Activated T-helper 17 cell treated with anti-CD3 and anti-CD28 coated beads, Interleukin-2, amount 50 U/mL, for 72 hours (primary cell): Measurements from ENCODE around the gene CRTC1. TPM values are rescaled to one million over a fixed set of nuclear protein-coding genes. Genes with fewer than 3 reads are reported as not detected.
"Not testable (repeated sequence)": the region's sequence is repeated elsewhere in the genome, so short reads cannot be mapped to it uniquely, and the experiment has no call there.

Experiments
- ATAC-seq: fragments of 150-1000 bp; cut with Tn5 transposase; replicated peaks from 2 replicates; pipeline ENCODE4 v1.10.0; 2021; ENCODE audit warnings: mild to moderate bottlenecking, moderate library complexity
- H3K27ac Mint-ChIP-seq: one replicate; pipeline ENCODE4 v1.8.0; 2022; ENCODE audit warnings: mixed read lengths
- H3K27me3 Mint-ChIP-seq: one replicate; pipeline ENCODE4 v1.8.0; 2022; ENCODE audit warnings: mixed read lengths
- H3K36me3 Mint-ChIP-seq: one replicate; pipeline ENCODE4 v1.8.0; 2022; ENCODE audit warnings: low read depth, mild to moderate bottlenecking, mixed read lengths
- H3K4me1 Mint-ChIP-seq: one replicate; pipeline ENCODE4 v1.8.0; 2022; ENCODE audit warnings: mixed read lengths
- H3K4me3 Mint-ChIP-seq: one replicate; pipeline ENCODE4 v1.8.0; 2022; ENCODE audit warnings: mild to moderate bottlenecking, mixed read lengths
- H3K9me3 Mint-ChIP-seq: one replicate; pipeline ENCODE4 v1.8.0; 2022; ENCODE audit warnings: mixed read lengths
- total RNA-seq, 2 donors: library from RNA; stranded (reverse); gene quantifications; one replicate each; pipeline ENCODE4 v1.2.3, GENCODE V29; 2022

Gene CRTC1
- total RNA-seq, 2 donors from 2014 or later: 7.8 to 13.6 TPM

DNA sequence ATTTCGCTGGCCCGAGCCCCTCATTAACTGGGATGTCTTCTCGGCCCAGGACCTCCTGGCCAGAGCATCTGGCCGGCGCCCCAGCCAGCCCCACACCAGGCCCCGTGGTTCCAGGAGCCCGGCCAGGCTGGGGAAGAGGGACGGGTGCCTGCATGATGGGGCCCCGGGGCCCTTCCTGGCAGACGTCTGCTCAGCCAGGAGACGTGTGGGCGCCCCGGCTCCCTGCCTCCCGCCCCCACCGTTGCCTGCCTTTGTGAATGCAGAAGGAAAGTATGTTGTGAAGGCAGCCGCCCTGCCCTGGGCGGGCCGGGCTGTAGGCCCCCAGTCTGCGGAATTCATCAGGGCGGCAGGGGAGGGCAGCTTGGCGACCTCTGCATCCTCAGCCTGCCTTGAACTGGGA is 112.1 kb downstream of the CRTC1 start:
- Mint-ChIP-seq H3K4me3 (no peak overlapping the region), H3K27me3 (peaks cover 18% of the 10 kb centered on the region)
- ATAC-seq: no peak

DNA sequence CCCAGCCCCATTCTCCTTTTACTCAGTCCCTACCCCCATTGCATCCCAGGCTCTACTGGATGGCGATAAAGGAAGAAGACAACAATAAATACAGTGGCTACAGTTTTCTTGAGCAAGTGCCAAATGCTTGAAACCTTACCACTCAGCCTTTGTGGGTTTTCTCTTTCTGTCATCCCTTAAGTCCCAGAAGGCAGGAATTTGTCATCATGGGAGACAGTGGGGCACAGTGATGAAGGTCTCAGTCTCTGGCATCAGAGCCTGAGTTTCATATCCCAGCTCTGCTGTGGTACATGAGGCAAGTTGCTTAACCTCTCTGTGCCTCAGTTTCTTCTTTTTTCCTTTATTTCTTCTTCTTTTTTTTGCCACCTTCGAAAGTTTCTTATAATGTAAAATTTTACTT is 112.8 kb downstream of the CRTC1 start:
- Mint-ChIP-seq H3K4me1 (no peaks in the 10 kb centered on the region), H3K9me3 (no peaks in the 10 kb centered on the region), H3K36me3 (no peaks in the 10 kb centered on the region), H3K27me3 (peaks cover 18% of the 10 kb centered on the region), H3K27ac (no peak overlapping the region), H3K4me3 (no peak overlapping the region)
- peak; percentile 50 for ATAC-seq

More for the DNA sequence above, 112.1 kb downstream of the CRTC1 start:
- Mint-ChIP-seq H3K4me1 (peaks cover under 1% of the 10 kb centered on the region), H3K27ac (no peak overlapping the region), H3K36me3 (peaks cover under 1% of the 10 kb centered on the region), H3K9me3 (no peaks in the 10 kb centered on the region)

GRCh38 chr19:18798384-18799352 is 115.2 kb downstream of the CRTC1 start:
- Mint-ChIP-seq H3K36me3 (no peaks in the 10 kb centered on the region), H3K4me3 (no peak overlapping the region), H3K4me1 (no peaks in the 10 kb centered on the region), H3K27me3 (peaks cover 13% of the 10 kb centered on the region), H3K9me3 (no peaks in the 10 kb centered on the region), H3K27ac (no peak overlapping the region)
- no peak for ATAC-seq

GRCh38 chr19:18799389-18799970 is 116.0 kb downstream of the CRTC1 start:
- H3K4me1 Mint-ChIP-seq: no peaks in the 10 kb centered on the region
- H3K36me3 Mint-ChIP-seq: no peaks in the 10 kb centered on the region
- H3K4me3 Mint-ChIP-seq: no peak overlapping the region
- no peak overlapping the region for H3K27ac Mint-ChIP-seq
- H3K27me3 Mint-ChIP-seq: peaks cover 15% of the 10 kb centered on the region
- ATAC-seq: no peak
- H3K9me3 Mint-ChIP-seq: no peaks in the 10 kb centered on the region

DNA sequence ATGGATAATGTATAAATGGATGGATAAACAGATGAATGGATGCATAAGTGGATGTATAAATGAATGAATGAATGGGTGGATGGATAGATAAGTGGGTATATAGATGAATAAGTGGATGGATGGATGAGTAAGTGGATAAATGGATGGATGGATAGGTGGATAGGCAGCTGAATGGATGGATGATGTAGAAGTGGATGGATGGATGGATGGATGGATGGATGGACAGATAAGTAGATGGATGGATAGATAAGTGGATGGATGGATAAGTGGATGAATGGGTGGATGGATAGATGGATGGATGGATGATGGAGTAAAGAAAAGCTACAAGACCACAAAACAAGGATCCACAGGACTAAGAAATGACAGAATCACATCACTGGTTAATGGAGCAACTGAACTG is 116.6 kb downstream of the CRTC1 start:
- H3K9me3 Mint-ChIP-seq: no peaks in the 10 kb centered on the region
- no peaks in the 10 kb centered on the region for H3K36me3 Mint-ChIP-seq
- no peak overlapping the region for H3K4me3 Mint-ChIP-seq
- ATAC-seq: no peak
- no peaks in the 10 kb centered on the region for H3K4me1 Mint-ChIP-seq
- peaks cover 15% of the 10 kb centered on the region for H3K27me3 Mint-ChIP-seq
- H3K27ac Mint-ChIP-seq: no peak overlapping the region

DNA sequence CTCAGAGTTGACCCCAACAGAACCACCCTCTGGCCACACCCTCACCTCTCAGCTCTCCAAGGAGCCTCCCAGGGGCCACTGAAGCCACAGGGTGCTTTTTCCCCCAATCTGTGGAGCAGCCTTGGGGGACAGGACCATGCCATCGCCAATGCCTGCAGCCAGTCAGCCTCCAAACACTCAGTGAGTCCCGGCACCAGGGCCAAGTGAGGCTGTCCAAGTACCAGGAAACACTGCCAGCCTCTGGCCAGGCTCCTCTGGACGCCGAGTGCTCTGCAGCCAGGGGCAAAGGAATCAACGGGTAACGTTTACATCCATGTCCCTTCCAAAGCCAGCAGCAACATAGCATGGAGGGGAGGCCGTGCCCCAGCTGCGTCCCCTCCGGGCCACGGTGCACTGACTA is 117.2 kb downstream of the CRTC1 start:
- no peaks in the 10 kb centered on the region for H3K4me1 Mint-ChIP-seq
- no peaks in the 10 kb centered on the region for H3K36me3 Mint-ChIP-seq
- H3K27ac Mint-ChIP-seq: no peak overlapping the region
- ATAC-seq: no peak
- peaks cover 15% of the 10 kb centered on the region for H3K27me3 Mint-ChIP-seq
- H3K4me3 Mint-ChIP-seq: no peak overlapping the region
- no peaks in the 10 kb centered on the region for H3K9me3 Mint-ChIP-seq

GRCh38 chr19:18802354-18802753 is 118.9 kb downstream of the CRTC1 start:
- H3K4me1 Mint-ChIP-seq: no peaks in the 10 kb centered on the region
- ATAC-seq: no peak
- no peak overlapping the region for H3K4me3 Mint-ChIP-seq
- H3K27me3 Mint-ChIP-seq: peaks cover 7% of the 10 kb centered on the region
- no peaks in the 10 kb centered on the region for H3K9me3 Mint-ChIP-seq
- H3K36me3 Mint-ChIP-seq: no peaks in the 10 kb centered on the region
- H3K27ac Mint-ChIP-seq: no peak overlapping the region

DNA sequence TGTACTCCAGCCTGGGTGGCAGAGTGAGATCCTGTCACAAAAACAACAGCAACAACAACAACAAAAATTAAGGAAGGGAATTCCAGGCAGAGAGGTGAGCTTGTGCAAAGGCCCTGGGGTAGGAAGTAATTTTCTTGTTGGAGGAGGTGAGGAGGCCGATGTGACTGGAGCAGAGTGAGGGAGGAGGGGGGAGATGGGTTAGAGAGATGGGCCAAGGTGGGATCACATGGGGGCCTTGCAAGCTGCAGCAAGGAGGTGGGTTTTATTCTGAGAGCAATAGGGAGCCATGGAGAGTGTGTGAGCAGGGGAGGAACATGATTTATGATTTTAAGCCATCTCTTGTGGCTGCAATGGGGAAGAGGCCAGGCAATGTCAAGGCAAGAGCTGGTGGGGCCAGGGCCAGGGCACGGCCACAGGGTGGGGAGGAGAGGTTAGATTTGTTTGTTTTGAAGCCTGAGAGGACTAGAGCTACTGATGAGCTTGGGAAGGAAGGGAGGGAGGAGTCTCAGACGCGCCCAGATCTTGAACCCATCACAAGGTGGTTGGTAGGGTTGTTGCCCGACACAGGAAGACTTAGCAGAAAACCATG is 120.2 kb downstream of the CRTC1 start:
- Mint-ChIP-seq H3K27me3 (peaks cover 5% of the 10 kb centered on the region), H3K9me3 (no peaks in the 10 kb centered on the region), H3K36me3 (no peaks in the 10 kb centered on the region), H3K4me3 (no peak overlapping the region), H3K4me1 (no peaks in the 10 kb centered on the region), H3K27ac (no peak overlapping the region)
- no peak for ATAC-seq

DNA sequence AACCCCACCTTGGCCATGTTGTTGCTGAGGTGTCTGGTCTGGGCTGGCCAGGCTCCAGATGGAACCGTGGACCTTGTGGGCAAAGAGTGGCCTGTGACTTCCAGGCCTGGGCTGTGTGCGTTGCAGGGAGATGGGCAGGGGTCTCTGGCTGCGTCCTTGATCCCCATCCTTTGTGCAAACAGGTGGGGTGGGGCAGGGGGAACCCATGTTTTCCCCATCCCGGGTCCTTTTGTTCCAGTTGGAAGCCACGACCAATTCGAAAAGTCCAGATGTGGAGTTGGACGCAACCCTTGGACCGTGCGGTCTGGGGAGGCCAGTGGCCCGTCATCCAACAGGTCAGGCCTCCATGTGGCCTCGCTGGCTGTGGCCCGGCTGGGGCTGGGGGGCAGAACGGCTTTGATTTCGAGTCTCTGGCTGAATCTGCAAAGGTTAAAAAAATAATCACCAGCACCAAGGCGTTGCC is 120.7 kb downstream of the CRTC1 start:
- Mint-ChIP-seq H3K4me1 (no peaks in the 10 kb centered on the region), H3K4me3 (no peak overlapping the region)
- no peak for ATAC-seq

GRCh38 chr19:18804643-18805042 is 121.2 kb downstream of the CRTC1 start:
- no peak for ATAC-seq
- Mint-ChIP-seq H3K36me3 (no peaks in the 10 kb centered on the region), H3K4me1 (no peaks in the 10 kb centered on the region), H3K4me3 (no peak overlapping the region), H3K27ac (no peak overlapping the region), H3K9me3 (no peaks in the 10 kb centered on the region), H3K27me3 (peaks cover 8% of the 10 kb centered on the region)

More for the DNA sequence above, 120.7 kb downstream of the CRTC1 start:
- Mint-ChIP-seq H3K27me3 (peaks cover 5% of the 10 kb centered on the region), H3K36me3 (no peaks in the 10 kb centered on the region), H3K9me3 (no peaks in the 10 kb centered on the region), H3K27ac (no peak overlapping the region)

GRCh38 chr19:18807861-18808331 is 124.4 kb downstream of the CRTC1 start:
- Mint-ChIP-seq H3K27ac (no peak overlapping the region), H3K4me1 (no peaks in the 10 kb centered on the region), H3K4me3 (no peak overlapping the region), H3K36me3 (no peaks in the 10 kb centered on the region), H3K27me3 (peaks cover 8% of the 10 kb centered on the region), H3K9me3 (no peaks in the 10 kb centered on the region)
- peak; percentile 14 for ATAC-seq

- no peak overlapping the region for H3K4me3 Mint-ChIP-seq
- peaks cover 3% of the 10 kb centered on the region for H3K27me3 Mint-ChIP-seq
- no peaks in the 10 kb centered on the region for H3K36me3 Mint-ChIP-seq
- no peaks in the 10 kb centered on the region for H3K9me3 Mint-ChIP-seq
- no peak for ATAC-seq
- no peak overlapping the region for H3K27ac Mint-ChIP-seq
- H3K4me1 Mint-ChIP-seq: no peaks in the 10 kb centered on the region
Measured at GRCh38 chr19:18809149-18809868, 125.8 kb downstream of the CRTC1 start.

- H3K27me3 Mint-ChIP-seq, H3K36me3 Mint-ChIP-seq, ATAC-seq, H3K4me3 Mint-ChIP-seq, H3K9me3 Mint-ChIP-seq, H3K4me1 Mint-ChIP-seq, H3K27ac Mint-ChIP-seq: not testable (repeated sequence)
Measured at GRCh38 chr19:18811638-18812037, 128.2 kb downstream of the CRTC1 start.

GRCh38 chr19:18814063-18814462 is 130.6 kb downstream of the CRTC1 start:
- Mint-ChIP-seq H3K36me3 (no peaks in the 10 kb centered on the region), H3K4me1 (no peaks in the 10 kb centered on the region), H3K9me3 (no peaks in the 10 kb centered on the region), H3K27me3 (peaks cover 3% of the 10 kb centered on the region), H3K27ac (no peak overlapping the region), H3K4me3 (no peak overlapping the region)
- ATAC-seq: no peak
